GM18520 (cell line): ENCODE measurements around the gene HYOU1.
"Not testable (repeated sequence)": the region's sequence is repeated elsewhere in the genome, so short reads cannot be mapped to it uniquely, and the experiment has no call there.

Source experiments
- ATAC-seq: cut with Tn5 transposase; IDR thresholded peaks from one replicate; pipeline ENCODE4 v1.9.1; 2021; ENCODE audit not compliant: unreplicated experiment

Gene HYOU1

GRCh38 chr11:119047205-119047604 is 9.8 kb downstream of the HYOU1 start:
- ATAC-seq = no peak

GRCh38 chr11:119046489-119046888 is 10.5 kb downstream of the HYOU1 start:
- ATAC-seq = no peak

- no peak for ATAC-seq
Observed at GRCh38 chr11:119044708-119045107, 12.3 kb downstream of the HYOU1 start.

GRCh38 chr11:119042927-119043326 is 14.1 kb downstream of the HYOU1 start:
- no peak for ATAC-seq

GRCh38 chr11:119041821-119042514 is 15.0 kb downstream of the HYOU1 start:
- ATAC-seq = no peak

- ATAC-seq = not testable (repeated sequence)
Observed at GRCh38 chr11:119039471-119039870, 17.5 kb downstream of the HYOU1 start.

GRCh38 chr11:119038884-119039283 is 18.1 kb downstream of the HYOU1 start:
- ATAC-seq = no peak

- ATAC-seq = no peak
Observed at GRCh38 chr11:119034813-119035212, 22.2 kb downstream of the HYOU1 start.

GRCh38 chr11:119033421-119033820 is 23.6 kb downstream of the HYOU1 start:
- not testable (repeated sequence) for ATAC-seq

GRCh38 chr11:119031912-119032280 is 25.1 kb downstream of the HYOU1 start:
- ATAC-seq = no peak

GRCh38 chr11:119030329-119031047 is 26.5 kb downstream of the HYOU1 start, which contains the start of gene SLC37A4:
Gene SLC37A4 (minus strand): TSS chr11:119030877.
- peak; percentile 90 for ATAC-seq

GRCh38 chr11:119030029-119030328 is 27.0 kb downstream of the HYOU1 start:
- ATAC-seq = no peak

- no peak for ATAC-seq
Observed at GRCh38 chr11:119029340-119030028, 27.5 kb downstream of the HYOU1 start.

GRCh38 chr11:119029069-119029339 is 28.0 kb downstream of the HYOU1 start:
- ATAC-seq = no peak

- ATAC-seq = no peak
Observed at GRCh38 chr11:119028346-119029068, 28.5 kb downstream of the HYOU1 start.

- no peak for ATAC-seq
Observed at GRCh38 chr11:119027561-119028345, 29.3 kb downstream of the HYOU1 start.

GRCh38 chr11:119026970-119027369 is 30.0 kb downstream of the HYOU1 start:
- no peak for ATAC-seq

- ATAC-seq = no peak
Observed at GRCh38 chr11:119025978-119026766, 30.8 kb downstream of the HYOU1 start.

GRCh38 chr11:119025541-119025940 is 31.5 kb downstream of the HYOU1 start:
- ATAC-seq = no peak

- no peak for ATAC-seq
Observed at GRCh38 chr11:119025099-119025473, 31.9 kb downstream of the HYOU1 start.
